Trophoblast cell (in vitro differentiated cells and primary cell): Measurements from ENCODE around the gene IRS1.

ENCODE experiments used
- DNase-seq, 2 donors: peaks; one replicate each; pipeline ENCODE4 v3.0.0-alpha.2; 2016
- H2AFZ ChIP-seq: 2 replicates; pipeline ENCODE4 v1.6.1; 2013; ENCODE audit warnings: low read length, moderate library complexity, mild to moderate bottlenecking; ENCODE audit not compliant: insufficient read depth, poor library complexity
- H2AK5ac ChIP-seq: 2 replicates; pipeline ENCODE4 v1.6.1; 2013; ENCODE audit warnings: mild to moderate bottlenecking, low read length
- H2BK120ac ChIP-seq: 2 replicates; pipeline ENCODE4 v1.6.1; 2013; ENCODE audit warnings: low read length, mild to moderate bottlenecking, moderate library complexity; ENCODE audit not compliant: insufficient read depth, poor library complexity
- H2BK12ac ChIP-seq: 2 replicates; pipeline ENCODE4 v1.6.1; 2013; ENCODE audit warnings: mild to moderate bottlenecking, low read length, moderate library complexity
- H2BK5ac ChIP-seq: 2 replicates; pipeline ENCODE4 v1.6.1; 2013; ENCODE audit warnings: low read length, low read depth, moderate library complexity, mild to moderate bottlenecking; ENCODE audit not compliant: poor library complexity
- H3K14ac ChIP-seq: 2 replicates; pipeline ENCODE4 v1.6.1; 2013; ENCODE audit warnings: mild to moderate bottlenecking, low read length
- H3K18ac ChIP-seq: 2 replicates; pipeline ENCODE4 v1.6.1; 2013; ENCODE audit warnings: mild to moderate bottlenecking, low read length
- H3K23ac ChIP-seq: 2 replicates; pipeline ENCODE4 v1.6.1; 2013; ENCODE audit warnings: low read length
- H3K27ac ChIP-seq: 2 replicates; pipeline ENCODE4 v1.5.1; 2013; ENCODE audit warnings: low read depth, mild to moderate bottlenecking, inconsistent platforms, low read length, moderate library complexity
- H3K27me3 ChIP-seq: 2 replicates; pipeline ENCODE4 v1.6.1; 2013; ENCODE audit warnings: inconsistent platforms, mild to moderate bottlenecking, low read length, moderate library complexity; ENCODE audit not compliant: insufficient read depth
- H3K36me3 ChIP-seq, 2 experiments: 1 replicate in 1 of 2; 2 replicates in 1 of 2; pipeline ENCODE4 v1.6.1; 2013; ENCODE audit warnings: low read length in 2 of 2, mild to moderate bottlenecking in 2 of 2, moderate library complexity in 1 of 2; ENCODE audit not compliant: insufficient read depth in 2 of 2, control insufficient read depth in 1 of 2
- H3K4ac ChIP-seq: 2 replicates; pipeline ENCODE4 v1.6.1; 2013; ENCODE audit warnings: low read depth, mild to moderate bottlenecking, low read length, moderate library complexity
- H3K4me1 ChIP-seq, 2 experiments: 1 replicate in 1 of 2; 2 replicates in 1 of 2; pipeline ENCODE4 v1.6.1; 2013; ENCODE audit warnings: low read length in 2 of 2, mild to moderate bottlenecking in 2 of 2, moderate library complexity in 1 of 2; ENCODE audit not compliant: insufficient read depth in 2 of 2, control insufficient read depth in 1 of 2
- H3K4me2 ChIP-seq: 2 replicates; pipeline ENCODE4 v1.6.1; 2013; ENCODE audit warnings: inconsistent platforms, mild to moderate bottlenecking, low read length, moderate library complexity
- H3K4me3 ChIP-seq: 2 replicates; pipeline ENCODE4 v1.5.1; 2013; ENCODE audit warnings: mild to moderate bottlenecking, low read depth, low read length, inconsistent platforms
- H3K79me1 ChIP-seq: one replicate; pipeline ENCODE4 v1.6.1; 2013; ENCODE audit warnings: low read length
- H3K79me2 ChIP-seq: 2 replicates; pipeline ENCODE4 v1.6.1; 2013; ENCODE audit warnings: low read length, mild to moderate bottlenecking; ENCODE audit not compliant: control insufficient read depth, insufficient read depth, poor library complexity
- H3K9ac ChIP-seq: 2 replicates; pipeline ENCODE4 v1.6.1; 2013; ENCODE audit warnings: mild to moderate bottlenecking, low read length
- H3K9me3 ChIP-seq: 2 replicates; pipeline ENCODE4 v1.6.1; 2013; ENCODE audit warnings: low read depth, mild to moderate bottlenecking, control low read depth, inconsistent platforms, low read length; ENCODE audit not compliant: insufficient read depth
- H4K12ac ChIP-seq: 2 replicates; pipeline ENCODE4 v1.6.1; 2013; ENCODE audit warnings: low read depth, mild to moderate bottlenecking, low read length, moderate library complexity
- H4K8ac ChIP-seq: 2 replicates; pipeline ENCODE4 v1.6.1; 2013; ENCODE audit warnings: low read depth, mild to moderate bottlenecking, low read length, moderate library complexity
- H4K91ac ChIP-seq: one replicate; pipeline ENCODE4 v1.6.1; 2013; ENCODE audit warnings: low read depth, mild to moderate bottlenecking, low read length, moderate library complexity
- WGBS: extraction: QIAGEN DNeasy Blood & Tissue Kit; methylation state at CpG from one replicate; pipeline ENCODE4 v1.1.7; 2013; ENCODE audit warnings: missing lambda C conversion rate; ENCODE audit not compliant: insufficient read length, insufficient coverage; ENCODE audit errors: extremely low coverage; 5-methylcytosine and 5-hydroxymethylcytosine counted together

IRS1 gene

GRCh38 chr2:226818930-226819329, 19.3 kb upstream of the IRS1 start:
- H3K27ac ChIP-seq: no peak overlapping the region
- no peak overlapping the region for H3K18ac ChIP-seq
- H3K27me3 ChIP-seq: no peaks in the 10 kb centered on the region
- no peak overlapping the region for H3K4me2 ChIP-seq
- H3K4me1 ChIP-seq: no peaks in the 10 kb centered on the region
- no peak overlapping the region for H3K9ac ChIP-seq
- H3K79me2 ChIP-seq: no peaks in the 10 kb centered on the region
- H3K14ac ChIP-seq: no peak overlapping the region
- no peak overlapping the region for H2BK5ac ChIP-seq
- H2AK5ac ChIP-seq: no peak overlapping the region
- no peak for DNase-seq
- no peak overlapping the region for H2BK12ac ChIP-seq
- no peaks in the 10 kb centered on the region for H3K36me3 ChIP-seq
- no CpG with 5 or more reads among the region's 3 CpGs for WGBS
- no peak overlapping the region for H3K23ac ChIP-seq
- H3K4ac ChIP-seq: no peak overlapping the region
- H4K91ac ChIP-seq: no peak overlapping the region
- no peak overlapping the region for H3K4me3 ChIP-seq
- H4K8ac ChIP-seq: no peak overlapping the region
- H2BK120ac ChIP-seq: no peak overlapping the region
- H2AFZ ChIP-seq: no peak overlapping the region
- no peaks in the 10 kb centered on the region for H3K79me1 ChIP-seq
- peaks cover 1% of the 10 kb centered on the region for H3K9me3 ChIP-seq
- H4K12ac ChIP-seq: no peak overlapping the region

GRCh38 chr2:226813148-226813701, 13.6 kb upstream of the IRS1 start:
- no peak overlapping the region for H4K91ac ChIP-seq
- H3K4me1 ChIP-seq: no peaks in the 10 kb centered on the region
- H3K18ac ChIP-seq: no peak overlapping the region
- H3K4ac ChIP-seq: no peak overlapping the region
- no peak overlapping the region for H3K4me3 ChIP-seq
- H2BK5ac ChIP-seq: no peak overlapping the region
- no peak overlapping the region for H3K27ac ChIP-seq
- no peaks in the 10 kb centered on the region for H3K36me3 ChIP-seq
- H2BK120ac ChIP-seq: no peak overlapping the region
- WGBS: no CpG with 5 or more reads among the region's 1 CpG
- no peak overlapping the region for H2AFZ ChIP-seq
- no peaks in the 10 kb centered on the region for H3K79me1 ChIP-seq
- H3K9ac ChIP-seq: no peak overlapping the region
- no peak overlapping the region for H4K8ac ChIP-seq
- H3K79me2 ChIP-seq: no peaks in the 10 kb centered on the region
- H3K14ac ChIP-seq: no peak overlapping the region
- H3K9me3 ChIP-seq: peaks cover 1% of the 10 kb centered on the region
- no peak overlapping the region for H4K12ac ChIP-seq
- H2BK12ac ChIP-seq: no peak overlapping the region
- no peak overlapping the region for H2AK5ac ChIP-seq
- H3K27me3 ChIP-seq: no peaks in the 10 kb centered on the region
- no peak overlapping the region for H3K23ac ChIP-seq
- H3K4me2 ChIP-seq: no peak overlapping the region
- peak in 1 of 2 donors; percentile 39 for DNase-seq

- Histone ChIP-seq H4K8ac (no peak overlapping the region), H3K4me1 (peaks cover 6 to 7% of the 10 kb centered on the region in 2 experiments), H3K23ac (no peak overlapping the region), H3K79me1 (peaks cover 17% of the 10 kb centered on the region), H3K9me3 (no peaks in the 10 kb centered on the region), H3K4me3 (no peak overlapping the region), H3K79me2 (peaks cover 9% of the 10 kb centered on the region), H3K18ac (no peak overlapping the region), H2AFZ (no peak overlapping the region), H3K27ac (no peak overlapping the region), H3K4ac (no peak overlapping the region), H2BK12ac (no peak overlapping the region), H3K4me2 (no peak overlapping the region), H3K27me3 (no peaks in the 10 kb centered on the region), H4K12ac (no peak overlapping the region), H2BK5ac (no peak overlapping the region), H2AK5ac (no peak overlapping the region), H4K91ac (no peak overlapping the region), H2BK120ac (no peak overlapping the region), H3K9ac (no peak overlapping the region), H3K36me3 (no peaks in the 10 kb centered on the region), H3K14ac (no peak overlapping the region)
- DNase-seq: no peak
- no CpG with 5 or more reads among the region's 1 CpG for WGBS
Observed at GRCh38 chr2:226803410-226803809, 3.8 kb upstream of the IRS1 start.

- Histone ChIP-seq H3K4me2 (no peak overlapping the region), H3K27me3 (no peaks in the 10 kb centered on the region), H4K8ac (no peak overlapping the region), H3K9me3 (peaks cover 1% of the 10 kb centered on the region), H2BK5ac (no peak overlapping the region), H2AFZ (no peak overlapping the region), H4K91ac (no peak overlapping the region), H2AK5ac (no peak overlapping the region), H3K79me1 (peaks cover 20% of the 10 kb centered on the region), H3K4ac (no peak overlapping the region), H3K27ac (no peak overlapping the region), H3K9ac (no peak overlapping the region), H3K18ac (no peak overlapping the region), H3K23ac (no peak overlapping the region), H3K36me3 (peaks cover 3 to 4% of the 10 kb centered on the region in 2 experiments), H2BK120ac (no peak overlapping the region), H3K79me2 (peaks cover 17% of the 10 kb centered on the region), H3K4me1 (peaks cover 13 to 14% of the 10 kb centered on the region in 2 experiments), H3K4me3 (no peak overlapping the region), H3K14ac (no peak overlapping the region), H4K12ac (no peak overlapping the region), H2BK12ac (no peak overlapping the region)
- no CpG with 5 or more reads among the region's 4 CpGs for WGBS
- DNase-seq: peak; percentile 44 to 93
Observed at GRCh38 chr2:226802573-226802972, 3.0 kb upstream of the IRS1 start.
